Heart left ventricle (tissue), 16 donors: ENCODE data around the gene SLBP. TPM values are rescaled to one million over a fixed set of nuclear protein-coding genes. Genes with fewer than 3 reads are reported as not detected.
A peak's percentile ranks its signal among the peaks of the same experiment; 100 is the strongest.

ENCODE experiments used
- ATAC-seq, 4 donors: fragments of 200-7000 bp; cut with Tn5 transposase; one replicate each; pipeline ENCODE4 v1.9.1; 2020 to 2022; ENCODE audit warnings: moderate library complexity in 4 of 4, mild to moderate bottlenecking in 3 of 4, moderate number of reproducible peaks in 1 of 4
- DNase-seq, 5 donors: peaks; one replicate each; pipeline ENCODE4 v3.0.0-alpha.2; 2020
- H3K27ac ChIP-seq, 12 donors: fragments of 200-600 bp; sonication (generic) in 4 of 12; one replicate each; pipeline versions ENCODE4 v1.5.0 to v1.8.0; 2016 to 2022; ENCODE audit warnings: mild to moderate bottlenecking in 2 of 12
- H3K27me3 ChIP-seq, 9 donors: fragments of 200-600 bp; sonication (generic) in 2 of 9; one replicate each; pipeline versions ENCODE4 v1.5.1 to v1.8.0; 2016 to 2022; ENCODE audit warnings: mild to moderate bottlenecking in 3 of 9
- H3K36me3 ChIP-seq, 9 donors: fragments of 200-600 bp; sonication (generic) in 2 of 9; one replicate each; pipeline versions ENCODE4 v1.5.0 to v1.8.0; 2018 to 2022; ENCODE audit warnings: mild to moderate bottlenecking in 2 of 9
- H3K4me1 ChIP-seq, 12 donors: fragments of 200-600 bp; sonication (generic) in 4 of 12; one replicate each; pipeline versions ENCODE4 v1.5.0 to v1.8.0; 2016 to 2022; ENCODE audit warnings: mild to moderate bottlenecking in 3 of 12
- H3K4me3 ChIP-seq, 12 donors: fragments of 200-600 bp; sonication (generic) in 4 of 12; one replicate each; pipeline versions ENCODE4 v1.5.0 to v1.8.0; 2017 to 2022; ENCODE audit warnings: mild to moderate bottlenecking in 9 of 12, moderate library complexity in 4 of 12
- H3K9me3 ChIP-seq, 12 donors: fragments of 200-600 bp; sonication (generic) in 4 of 12; one replicate each; pipeline versions ENCODE4 v1.5.0 to v1.8.0; 2016 to 2022; ENCODE audit warnings: mild to moderate bottlenecking in 1 of 12
- POLR2A ChIP-seq, 2 donors: fragments of 450-650 bp; IDR thresholded peaks; one replicate each; pipeline ENCODE4 v1.6.1; 2017; ENCODE audit warnings: antibody characterized with exemption in 2 of 2, mild to moderate bottlenecking in 2 of 2, moderate library complexity in 2 of 2
- WGBS, 4 donors: extraction: QIAGEN DNeasy Blood & Tissue Kit in 2 of 4; methylation state at CpG; one replicate each; pipeline versions ENCODE4 v1.1.5 to v1.1.7; 2013 to 2018; 5-methylcytosine and 5-hydroxymethylcytosine counted together
- intact Hi-C, 10 donors: fragments of 100-400 bp; cut with DNase I; formaldehyde crosslinking; loops; one replicate each; pipeline versions ENCODE4 v1.11.1 to v1.14.2; 2022
- polyA plus RNA-seq, 2 donors: library from polyadenylated mRNA; stranded (reverse); fragments of 200-250 nt; gene quantifications; one replicate each; pipeline ENCODE4 v1.2.3, GENCODE V29; 2013
- total RNA-seq, 9 donors: library from RNA; depleted of rRNA in 2 of 9; stranded (reverse); fragments of >200 nt in 2 of 9; fragmentation: NEBNext Ultra II Directional in 3 of 9; extraction: Animal tissue kit (Norgen Biotek cat#: 25700) in 3 of 9; gene quantifications; one replicate each; pipeline versions ENCODE4 v1.1.0 to v1.2.4, GENCODE V29; 2016 to 2023
- TF ChIP-seq, protein P1 (sequence below), 12 donors: fragments of 200-600 bp; sonication (generic) in 4 of 12; IDR thresholded peaks; one replicate each; pipeline versions ENCODE4 v1.5.0 to v1.8.0; 2018 to 2022; ENCODE audit warnings: antibody characterized with exemption in 12 of 12, mild to moderate bottlenecking in 5 of 12
- donor health status: ischemic (EF 13 %, LVEDD 7.1; RV severe dilation, severe dysfunction).
- donor health status: healthy with polysubstance abuse.
- donor health status: DM: no; HTN: yes; CAD: no.
- donor health status: DM: no; HTN: no; CAD: no.
- donor health status: ischemic (EF 25% LVEDD 6.9; RV normal size, moderate dysfunction).
- donor health status: ischemic (EF 25% LVEDD 5.7; RV mildly dilated, moderate dysfunction).
- donor health status: healthy.
- donor health status: DM: yes; HTN: yes; CAD: no.
- donor health status: ischemic (EF 35%, LVEDD 5.7; RV mildly dilated, moderate dysfunction).
- donor health status: nonischemic (EF 11% LVEDD 7.7; RV severe dilation, severe dysfunction).
- donor health status: DM: yes; HTN: yes; CAD: no.
- donor health status: PGD.
- donor health status: ischemic (EF 29% LVEDD 5.4; RV normal size, mild dysfunction).
- donor health status: nonischemic (EF 23%, LVEDD 6.1; RV moderate dilation, normal function).

The SLBP gene
- total and polyA plus RNA-seq, 11 donors: 7.2 to 27.7 (median 11.7) TPM

- H3K27ac ChIP-seq: peak within 1 kb of the TSS; percentile 91 to 98 (median 95)
- H3K27me3 ChIP-seq: no peaks in the 10 kb centered on the region
- H3K9me3 ChIP-seq: no peaks in the 10 kb centered on the region
- H3K4me1 ChIP-seq: peaks cover 5 to 69% (median 34%) of the 10 kb centered on the region in 12 donors
- peak within 1 kb of the TSS; percentile 43 to 94 (median 80) for H3K4me3 ChIP-seq
- H3K36me3 ChIP-seq: peaks cover 0 to 50% (median 18%) of the 10 kb centered on the region in 9 donors
- 0 to 1% (median 0%) methylated on average over 10 to 83 of the region's 83 CpGs for WGBS, 4 donors
- DNase-seq: peak; percentile 94 to 96 (median 94)
- ATAC-seq: peak; percentile 88 to 93 (median 90)
- intact Hi-C loops: loop anchor here in 6 of 10 donors (10.0 kb wide), 1 partner anchor 366 kb away; no protein-coding TSS in a partner anchor
- TF ChIP-seq, protein P1, sequence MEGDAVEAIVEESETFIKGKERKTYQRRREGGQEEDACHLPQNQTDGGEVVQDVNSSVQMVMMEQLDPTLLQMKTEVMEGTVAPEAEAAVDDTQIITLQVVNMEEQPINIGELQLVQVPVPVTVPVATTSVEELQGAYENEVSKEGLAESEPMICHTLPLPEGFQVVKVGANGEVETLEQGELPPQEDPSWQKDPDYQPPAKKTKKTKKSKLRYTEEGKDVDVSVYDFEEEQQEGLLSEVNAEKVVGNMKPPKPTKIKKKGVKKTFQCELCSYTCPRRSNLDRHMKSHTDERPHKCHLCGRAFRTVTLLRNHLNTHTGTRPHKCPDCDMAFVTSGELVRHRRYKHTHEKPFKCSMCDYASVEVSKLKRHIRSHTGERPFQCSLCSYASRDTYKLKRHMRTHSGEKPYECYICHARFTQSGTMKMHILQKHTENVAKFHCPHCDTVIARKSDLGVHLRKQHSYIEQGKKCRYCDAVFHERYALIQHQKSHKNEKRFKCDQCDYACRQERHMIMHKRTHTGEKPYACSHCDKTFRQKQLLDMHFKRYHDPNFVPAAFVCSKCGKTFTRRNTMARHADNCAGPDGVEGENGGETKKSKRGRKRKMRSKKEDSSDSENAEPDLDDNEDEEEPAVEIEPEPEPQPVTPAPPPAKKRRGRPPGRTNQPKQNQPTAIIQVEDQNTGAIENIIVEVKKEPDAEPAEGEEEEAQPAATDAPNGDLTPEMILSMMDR (IDR thresholded peaks at IDR 0.05): no peak
- TF ChIP-seq POLR2A (IDR thresholded peaks at IDR 0.05): peak in 1 of 2 donors; percentile 66
Measured at GRCh38 chr4:1721003-1721665, 9.0 kb upstream of the SLBP start, which contains the start of the genes TACC3 and TMEM129. TSS of gene TACC3 (plus strand) at chr4:1721521. CDS start at chr4:1723422, 1,901 bp downstream. TSS of gene TMEM129 (minus strand) at chr4:1721323. CDS start at chr4:1720837, 486 bp downstream.

GRCh38 chr4:1720163-1720983 is 8.3 kb upstream of the SLBP start:
- no peak for TF ChIP-seq POLR2A (IDR thresholded peaks at IDR 0.05)
- TF ChIP-seq, protein P1 (IDR thresholded peaks at IDR 0.05): no peak
- DNase-seq (peak; percentile 47 to 83 (median 69)), ATAC-seq (peak in 3 of 4 donors; percentile 27 to 59 (median 44))
- H3K4me1 ChIP-seq: peaks cover 5 to 69% (median 37%) of the 10 kb centered on the region in 12 donors
- H3K36me3 ChIP-seq: peaks cover 0 to 46% (median 18%) of the 10 kb centered on the region in 9 donors
- H3K4me3 ChIP-seq: peak overlapping the region; percentile 43 to 94 (median 80)
- H3K27ac ChIP-seq: peak overlapping the region; percentile 91 to 98 (median 95)
- H3K9me3 ChIP-seq: no peaks in the 10 kb centered on the region
- intact Hi-C loops: loop anchor here in 6 of 10 donors (1.0 to 10.0 kb wide), 2 partner anchors 8 to 366 kb away; partner anchors contain the start of gene SLBP (in 1 of the 6)
- H3K27me3 ChIP-seq: no peaks in the 10 kb centered on the region
- 1 to 2% (median 2%) methylated on average over 27 to 79 of the region's 79 CpGs for WGBS, 4 donors

DNA sequence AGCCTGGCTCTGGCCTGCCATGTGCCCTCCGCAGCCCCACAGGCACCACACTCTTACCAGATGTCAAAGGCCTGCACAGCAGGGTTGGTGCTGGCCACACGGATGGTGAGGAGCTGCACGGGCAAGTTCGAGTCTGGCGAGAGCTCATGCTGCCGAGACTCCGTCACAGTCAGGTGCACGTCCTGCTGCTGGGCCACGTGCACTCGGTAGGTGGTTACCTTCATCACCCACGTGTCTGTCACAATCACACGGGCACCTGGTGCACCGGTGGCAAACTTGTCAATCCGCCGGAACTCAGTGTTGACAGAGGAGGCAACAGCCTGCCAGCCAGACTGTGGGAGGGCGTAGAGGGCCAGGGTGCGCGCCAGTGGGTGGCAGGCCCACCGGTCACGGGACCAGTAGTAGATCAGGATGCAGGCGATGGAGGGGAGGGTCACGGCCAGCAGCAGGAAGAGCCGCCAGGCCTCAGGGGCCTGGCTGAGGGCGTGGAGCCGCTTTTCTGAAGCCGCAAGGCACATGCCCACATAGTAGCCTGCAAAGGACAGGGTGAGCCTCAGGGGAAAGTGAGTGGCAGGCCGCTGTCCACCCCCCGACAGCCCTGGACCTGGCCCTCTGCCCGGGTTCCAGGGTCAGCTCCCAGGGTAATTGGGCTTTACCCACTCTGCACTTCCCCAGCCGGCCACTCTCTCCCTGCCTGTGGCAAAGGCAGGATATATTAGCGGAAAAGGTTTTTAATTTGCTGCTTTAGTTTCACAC is 6.2 kb upstream of the SLBP start:
- ATAC-seq: no peak
- H3K27me3 ChIP-seq: no peaks in the 10 kb centered on the region
- H3K9me3 ChIP-seq: no peaks in the 10 kb centered on the region
- peaks cover 0 to 30% (median 15%) of the 10 kb centered on the region in 9 donors for H3K36me3 ChIP-seq
- peak overlapping the region in 1 of 12 donors; percentile 11 for H3K27ac ChIP-seq
- H3K4me3 ChIP-seq: peak overlapping the region in 1 of 12 donors; percentile 15
- H3K4me1 ChIP-seq: peaks cover 5 to 74% (median 54%) of the 10 kb centered on the region in 12 donors
- intact Hi-C loops: loop anchor here in 1 of 10 donors (5.0 kb wide), 1 partner anchor 36 kb away; the partner anchor contains the start of gene FAM53A
- TF ChIP-seq POLR2A (IDR thresholded peaks at IDR 0.05): no peak
- TF ChIP-seq, protein P1 (IDR thresholded peaks at IDR 0.05): no peak
- DNase-seq: no peak
- 69 to 80% (median 74%) methylated on average over 18 to 31 of the region's 31 CpGs for WGBS, 4 donors
